H1 (cell line): Measurements from ENCODE around the gene HID1. TPM values are rescaled to one million over a fixed set of nuclear protein-coding genes. Genes with fewer than 3 reads are reported as not detected.

Experiments used
- CHD2 ChIP-seq: IDR thresholded peaks from 2 replicates; pipeline ENCODE4 v1.6.1; 2012; ENCODE audit warnings: low read length, improper control_type of control experiment
- CHD7 ChIP-seq: fragments of 300-600 bp; sonication (generic); IDR thresholded peaks from 2 replicates; pipeline ENCODE4 v1.7.1; 2012; ENCODE audit warnings: low read length, moderate library complexity, mild to moderate bottlenecking, inconsistent platforms; ENCODE audit not compliant: insufficient replicate concordance
- CTBP2 ChIP-seq: IDR thresholded peaks from 2 replicates; pipeline ENCODE4 v1.7.0; 2011; ENCODE audit warnings: borderline replicate concordance, mild to moderate bottlenecking, moderate library complexity, mixed read lengths, low read length; ENCODE audit not compliant: insufficient read depth, insufficient read length
- GABPA ChIP-seq: IDR thresholded peaks from 2 replicates; pipeline ENCODE4 v1.6.1; 2011; ENCODE audit warnings: mild to moderate bottlenecking, low read length, moderate library complexity, borderline replicate concordance; ENCODE audit not compliant: insufficient read depth
- GTF2F1 ChIP-seq: IDR thresholded peaks from 2 replicates; pipeline ENCODE4 v1.6.1; 2012; ENCODE audit warnings: low read depth, low read length, improper control_type of control experiment, borderline replicate concordance
- NANOG ChIP-seq: IDR thresholded peaks from 2 replicates; pipeline ENCODE4 v1.6.1; 2011; ENCODE audit warnings: low read length, low read depth, mild to moderate bottlenecking, inconsistent platforms; ENCODE audit not compliant: insufficient read depth, poor library complexity, severe bottlenecking
- POLR2A ChIP-seq, 2 experiments: IDR thresholded peaks; 1 replicate in 1 of 2; 2 replicates in 1 of 2; pipeline ENCODE4 v1.6.1; 2011; ENCODE audit warnings: low read depth in 2 of 2, low read length in 2 of 2, mild to moderate bottlenecking in 2 of 2; ENCODE audit errors: control extremely low read depth in 1 of 2
- RNF2 ChIP-seq: fragments of 200-900, 300-1000 bp; sonication (generic); IDR thresholded peaks from 2 replicates; pipeline ENCODE4 v1.7.1; 2016; ENCODE audit warnings: borderline replicate concordance, low read depth, mild to moderate bottlenecking, antibody characterized with exemption, low read length; ENCODE audit not compliant: poor library complexity, severe bottlenecking; ENCODE audit errors: missing control alignments
- polyA plus RNA-seq, 7 experiments: library from polyadenylated mRNA; depleted of rRNA in 3 of 7; stranded (reverse) in 5 of 7; unstranded in 2 of 7; fragments of >200 nt in 5 of 7; fragments of 200-250 nt in 2 of 7; gene quantifications; 1 replicate in 5 of 7; 2 replicates in 1 of 7; 4 replicates in 1 of 7; pipeline versions ENCODE4 v1.2.1 to v1.2.3, GENCODE V29; 2011 to 2013; ENCODE audit warnings: missing spikeins in 2 of 7, mixed read lengths in 2 of 7
- total RNA-seq: library from RNA; stranded (reverse); fragmentation: NEBNext Ultra II Directional; extraction: Animal tissue kit (Norgen Biotek cat#: 25700); gene quantifications from 2 replicates; pipeline ENCODE4 v1.2.1, GENCODE V29; 2021

The HID1 gene
- total and polyA plus RNA-seq, 2 of the 8 experiments (the other 6 are each of a cell fraction or from before 2014, with no cell fraction given): 15.1 to 25.9 TPM

- TF ChIP-seq CHD7 (no peak), GTF2F1 (no peak), RNF2 (no peak), CTBP2 (no peak), NANOG (no peak), CHD2 (no peak), GABPA (no peak), POLR2A (IDR thresholded peaks at IDR 0.05; ENCODE audit: control extremely low read depth in 1 of 2, low read depth in 2 of 2, low read length in 2 of 2) (no peak)
These were observed 51.4 kb downstream of the HID1 start (continued) for GRCh38 chr17:74921026-74921681.
